HCT116 (cell line): Measurements from ENCODE around the gene VWA5A. TPM values are rescaled to one million over a fixed set of nuclear protein-coding genes. Genes with fewer than 3 reads are reported as not detected.

Source experiments
- ATAC-seq: fragments of 200-7000 bp; cut with Tn5 transposase; 2 replicates; pipeline ENCODE4 v1.9.1; 2020; ENCODE audit warnings: mild to moderate bottlenecking, moderate library complexity
- BruUV-seq: library from RNA; stranded (reverse); fragments of 400-500 nt; replicated peaks from 2 replicates; lab custom pipeline; 2021; lab: Mats Ljungman, UMichigan
- CTCF ChIA-PET: fragments of 300-600 bp; sonication (Branson Sonifier 250); formaldehyde crosslinking; loops from one replicate; lab custom pipeline; 2021; ENCODE audit warnings: antibody characterized with exemption; lab: Charles Lee
- POLR2A ChIA-PET: fragments of 300-600, 350-600 bp; sonication (Branson Sonifier 250); formaldehyde crosslinking; loops from one replicate; lab custom pipeline; 2021; ENCODE audit warnings: antibody characterized with exemption; lab: Charles Lee
- RAD21 ChIA-PET, 2 experiments: fragments of 300-600 bp; sonication (Branson Sonifier 250); formaldehyde crosslinking; loops; one replicate each; lab custom pipeline; 2023; ENCODE audit warnings: low total read pairs in 2 of 2; ENCODE audit not compliant: uncharacterized antibody in 2 of 2, unreplicated experiment in 2 of 2, low non-redundant PET in 1 of 2; lab: Charles Lee
- DNase-seq: peaks from one replicate; pipeline ENCODE4 v3.0.0-alpha.2; 2010; ENCODE audit warnings: low read depth, low spot score
- H2AFZ ChIP-seq: fragments of 200-600 bp; shearing (Covaris generic), sonication (generic); 2 replicates; pipeline ENCODE4 v1.6.1; 2017; ENCODE audit warnings: low read depth, mixed run types, mixed read lengths, antibody characterized with exemption, low read length; ENCODE audit not compliant: poor library complexity, severe bottlenecking
- H3K27ac ChIP-seq: 2 replicates; pipeline ENCODE4 v1.5.1; 2012; ENCODE audit warnings: low read depth, low read length
- H3K27me3 ChIP-seq: fragments of 200-600 bp; sonication (generic); 2 replicates; pipeline ENCODE4 v1.6.1; 2016; ENCODE audit warnings: mixed run types, low read length, mixed read lengths; ENCODE audit not compliant: insufficient read depth
- H3K36me3 ChIP-seq, 2 experiments: fragments of 200-500 bp in 1 of 2; fragments of 200-600 bp in 1 of 2; sonication (Bioruptor generic) in 1 of 2; sonication (generic) in 1 of 2; 2 replicates each; pipeline versions ENCODE4 v1.5.1 to v1.6.1; 2014 to 2016; ENCODE audit warnings: low read length in 2 of 2, inconsistent platforms in 1 of 2, mixed read lengths in 1 of 2, mixed run types in 1 of 2; ENCODE audit not compliant: insufficient read depth in 2 of 2, control insufficient read depth in 1 of 2
- H3K4me1 ChIP-seq, 2 experiments: fragments of 200-600 bp in 1 of 2; sonication (generic) in 1 of 2; 2 replicates each; pipeline versions ENCODE4 v1.5.1 to v1.6.1; 2012 to 2017; ENCODE audit warnings: low read length in 2 of 2, inconsistent platforms in 1 of 2, mild to moderate bottlenecking in 1 of 2, mixed read lengths in 1 of 2, mixed run types in 1 of 2, moderate library complexity in 1 of 2; ENCODE audit not compliant: insufficient read depth in 2 of 2, control insufficient read depth in 1 of 2
- H3K4me2 ChIP-seq: fragments of 200-600 bp; sonication (generic); 2 replicates; pipeline ENCODE4 v1.6.1; 2017; ENCODE audit warnings: mixed run types, low read length, mixed read lengths
- H3K4me3 ChIP-seq, 2 experiments: fragments of 200-600 bp in 1 of 2; sonication (generic) in 1 of 2; replicated peaks in 1 of 2; 2 replicates each; pipeline ENCODE4 v1.5.1; 2011 to 2016; ENCODE audit warnings: low read length in 2 of 2, control low read depth in 1 of 2, low read depth in 1 of 2, mild to moderate bottlenecking in 1 of 2, mixed read lengths in 1 of 2, mixed run types in 1 of 2
- H3K79me2 ChIP-seq: fragments of 200-600 bp; sonication (generic); 2 replicates; pipeline ENCODE4 v1.6.1; 2017; ENCODE audit warnings: mild to moderate bottlenecking, mixed run types, low read length, moderate library complexity, mixed read lengths; ENCODE audit not compliant: insufficient read depth
- H3K9ac ChIP-seq: fragments of 200-600 bp; sonication (generic); 2 replicates; pipeline ENCODE4 v1.6.1; 2016; ENCODE audit warnings: low read length, mixed read lengths
- H3K9me2 ChIP-seq: fragments of 200-600 bp; sonication (generic), shearing (Covaris generic); 2 replicates; pipeline ENCODE4 v1.6.1; 2017; ENCODE audit warnings: mixed run types, mild to moderate bottlenecking, moderate library complexity; ENCODE audit not compliant: insufficient read depth
- H3K9me3 ChIP-seq, 2 experiments: fragments of 200-500 bp in 1 of 2; fragments of 200-600 bp in 1 of 2; sonication (Bioruptor generic) in 1 of 2; sonication (generic) in 1 of 2; 2 replicates each; pipeline ENCODE4 v1.6.1; 2014 to 2017; ENCODE audit warnings: low read length in 2 of 2, mixed read lengths in 2 of 2, inconsistent platforms in 1 of 2, low read depth in 1 of 2, mild to moderate bottlenecking in 1 of 2, mixed run types in 1 of 2, moderate library complexity in 1 of 2; ENCODE audit not compliant: control insufficient read depth in 1 of 2, insufficient read depth in 1 of 2
- H4K20me1 ChIP-seq: fragments of 200-600 bp; sonication (generic), shearing (Covaris generic); 2 replicates; pipeline ENCODE4 v1.6.1; 2017; ENCODE audit warnings: mixed run types, mild to moderate bottlenecking, moderate library complexity; ENCODE audit not compliant: insufficient read depth
- CBX3 ChIP-seq: IDR thresholded peaks from 2 replicates; pipeline ENCODE4 v1.6.1; 2012; ENCODE audit warnings: low read depth
- CTCF ChIP-seq, 3 experiments: fragments of 200-600 bp in 1 of 3; sonication (generic) in 1 of 3; IDR thresholded peaks in 2 of 3; conservative IDR thresholded peaks in 1 of 3; 2 replicates each; pipeline ENCODE4 v1.5.1; 2012 to 2017; ENCODE audit warnings: low read depth in 2 of 3, low read length in 2 of 3, antibody characterized with exemption in 1 of 3, borderline replicate concordance in 1 of 3, control low read depth in 1 of 3, mild to moderate bottlenecking in 1 of 3, mixed read lengths in 1 of 3, mixed run types in 1 of 3, moderate library complexity in 1 of 3; ENCODE audit not compliant: insufficient read depth in 1 of 3
- EGR1 ChIP-seq: IDR thresholded peaks from 2 replicates; pipeline ENCODE4 v1.6.1; 2012; ENCODE audit warnings: low read depth
- EZH2 ChIP-seq: fragments of 200-600 bp; sonication (generic); IDR thresholded peaks from 2 replicates; pipeline ENCODE4 v1.6.1; 2017; ENCODE audit warnings: antibody characterized with exemption, mixed run types
- FOSL1 ChIP-seq: IDR thresholded peaks from 2 replicates; pipeline ENCODE4 v1.6.1; 2012; ENCODE audit warnings: low read depth
- JUND ChIP-seq: IDR thresholded peaks from 2 replicates; pipeline ENCODE4 v1.6.1; 2012
- POLR2A ChIP-seq: IDR thresholded peaks from 2 replicates; pipeline ENCODE4 v1.7.0; 2011; ENCODE audit warnings: borderline replicate concordance; ENCODE audit not compliant: insufficient read depth, insufficient read length; ENCODE audit errors: extremely low read depth
- POLR2AphosphoS5 ChIP-seq: IDR thresholded peaks from 2 replicates; pipeline ENCODE4 v1.6.1; 2011; ENCODE audit warnings: mild to moderate bottlenecking, low read depth, low read length, moderate library complexity
- REST ChIP-seq: IDR thresholded peaks from 2 replicates; pipeline ENCODE4 v1.6.1; 2012; ENCODE audit warnings: low read depth
- SIN3A ChIP-seq: IDR thresholded peaks from 2 replicates; pipeline ENCODE4 v1.6.1; 2012; ENCODE audit warnings: low read depth
- SP1 ChIP-seq: IDR thresholded peaks from 2 replicates; pipeline ENCODE4 v1.6.1; 2012; ENCODE audit warnings: low read depth
- SRF ChIP-seq: IDR thresholded peaks from 2 replicates; pipeline ENCODE4 v1.6.1; 2012; ENCODE audit warnings: low read depth
- YY1 ChIP-seq: IDR thresholded peaks from 2 replicates; pipeline ENCODE4 v1.6.1; 2011; ENCODE audit warnings: low read length, low read depth, moderate library complexity, mild to moderate bottlenecking; ENCODE audit not compliant: insufficient replicate concordance; ENCODE audit errors: extremely low read depth
- ZBTB33 ChIP-seq: IDR thresholded peaks from 2 replicates; pipeline ENCODE4 v1.6.1; 2011; ENCODE audit warnings: mild to moderate bottlenecking, low read length, moderate library complexity; ENCODE audit not compliant: insufficient replicate concordance; ENCODE audit errors: extremely low read depth
- ZFX ChIP-seq: fragments of 450-650 bp; IDR thresholded peaks from 2 replicates; pipeline ENCODE4 v1.6.1; 2017
- intact Hi-C: fragments of 100-400 bp; cut with micrococcal nuclease; formaldehyde crosslinking; loops from 2 replicates; pipeline ENCODE4 v1.10.0; 2022
- total RNA-seq: library from RNA; stranded (reverse); gene quantifications from one replicate; pipeline ENCODE4 v1.2.1, GENCODE V29; 2021; ENCODE audit not compliant: unreplicated experiment

The VWA5A gene
- total RNA-seq, 1 experiment from 2014 or later, result 5.0 TPM

DNA sequence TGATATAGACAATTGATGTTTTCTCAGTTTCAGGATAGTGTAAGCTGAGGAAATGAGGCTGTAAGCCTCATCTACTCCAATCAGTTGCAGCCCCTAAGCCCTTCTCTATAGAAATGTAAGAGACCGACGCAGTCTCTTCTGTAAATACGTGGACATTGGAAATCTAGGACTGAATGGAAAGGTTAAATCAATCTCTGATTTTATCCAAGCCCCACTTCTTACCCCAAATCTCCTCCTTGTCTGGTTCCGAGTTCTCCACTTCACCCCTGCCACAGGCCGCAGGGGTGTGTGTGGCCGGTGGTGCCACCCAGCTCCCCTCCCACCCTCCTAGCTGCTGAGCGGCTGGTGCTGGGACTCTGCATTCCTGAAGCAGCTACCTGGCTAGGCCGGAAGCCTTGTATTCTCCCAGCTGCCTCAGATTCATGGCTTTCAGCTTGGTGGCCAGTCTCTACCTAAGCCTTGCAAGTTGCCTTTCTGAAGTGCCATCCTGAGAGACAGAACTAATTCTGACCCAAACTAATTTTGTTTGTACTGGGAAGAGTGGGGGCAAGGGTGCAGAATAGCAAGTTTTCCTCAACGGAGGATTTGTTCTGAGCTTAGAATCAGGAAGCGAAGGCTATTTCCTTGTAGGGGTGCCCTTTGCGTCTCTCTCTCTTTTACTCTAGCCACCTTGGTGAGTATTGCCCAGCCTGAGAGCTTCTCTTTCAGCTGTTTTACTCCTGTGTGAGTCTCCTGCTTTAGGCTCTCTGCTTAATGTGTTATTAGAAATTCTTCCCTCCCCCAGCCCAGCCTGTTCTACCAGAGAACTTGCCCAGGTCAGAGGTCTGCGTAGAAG is 749 bp downstream of the VWA5A start (continued):
- TF ChIP-seq REST (no peak), CBX3 (no peak), CTCF (IDR thresholded peaks at IDR 0.05 in 2 of 3, conservative IDR thresholded peaks at IDR 0.05 in 1 of 3; ENCODE audit: borderline replicate concordance in 1 of 3, insufficient read depth in 1 of 3, low read depth in 2 of 3, low read length in 2 of 3) (no peak), SIN3A (no peak), ZFX (no peak)

DNA sequence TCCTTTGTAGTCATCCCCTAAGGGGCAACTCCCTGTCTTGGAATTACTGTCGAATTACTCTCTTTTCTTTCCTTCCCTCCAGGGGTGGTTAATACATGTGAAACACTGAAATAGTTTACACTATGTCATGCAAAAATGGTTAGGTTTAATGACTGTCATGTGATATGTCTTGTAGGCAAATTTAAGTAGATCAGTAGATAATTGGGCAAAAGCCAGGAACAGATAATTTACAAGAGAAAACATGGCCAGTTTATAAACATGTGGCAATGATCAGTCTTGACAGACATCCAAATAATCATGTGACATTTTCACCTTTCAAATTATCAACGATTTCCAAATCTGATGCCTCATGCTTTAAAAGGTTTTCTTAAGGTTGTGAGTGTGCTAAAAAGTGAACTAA is 3.9 kb downstream of the VWA5A start:
- Histone ChIP-seq H3K27me3 (no peaks in the 10 kb centered on the region), H4K20me1 (no peaks in the 10 kb centered on the region), H3K9me3 (no peaks in the 10 kb centered on the region), H3K79me2 (no peaks in the 10 kb centered on the region), H3K27ac (no peak overlapping the region), H3K4me3 (no peak overlapping the region), H3K4me1 (peaks cover 0 to 16% of the 10 kb centered on the region in 2 experiments; a peak in 2 of 4 replicates), H3K9me2 (no peaks in the 10 kb centered on the region), H3K9ac (no peak overlapping the region), H3K4me2 (no peak overlapping the region), H3K36me3 (no peaks in the 10 kb centered on the region), H2AFZ (no peak overlapping the region)
- intact Hi-C loops, result no loop called here
- no TSS peak for BruUV-seq
- ChIA-PET POLR2A (no interaction called here), CTCF (no interaction called here), RAD21 (no interaction called here)
- no peak for DNase-seq
- TF ChIP-seq ZFX, result no peak
- no peak for TF ChIP-seq YY1
- no peak for TF ChIP-seq SIN3A
- TF ChIP-seq ZBTB33, result no peak
- TF ChIP-seq SP1, result no peak
- TF ChIP-seq JUND, result no peak
- TF ChIP-seq POLR2AphosphoS5, result no peak
- TF ChIP-seq EGR1, result no peak
- TF ChIP-seq EZH2, result no peak
- no peak for TF ChIP-seq FOSL1
- TF ChIP-seq SRF, result no peak
- no peak for TF ChIP-seq POLR2A
- no peak for ATAC-seq
